Activated B cell treated with CpG ODN at 0.5 μM for 24 hours (primary cell): ENCODE data around the gene NDUFA12. TPM values are rescaled to one million over a fixed set of nuclear protein-coding genes. Genes with fewer than 3 reads are reported as not detected.

ENCODE experiments used
- ATAC-seq: fragments of 200-7000 bp; cut with Tn5 transposase; one replicate; pipeline ENCODE4 v1.10.0; 2021; ENCODE audit warnings: low read depth, mild to moderate bottlenecking, moderate library complexity
- CTCF ChIA-PET: fragments of 350-600 bp; sonication (Branson Sonifier 250); formaldehyde crosslinking; loops from one replicate; lab custom pipeline; 2021; ENCODE audit warnings: antibody characterized with exemption; lab: Charles Lee
- POLR2A ChIA-PET: fragments of 350-600 bp; sonication (Branson Sonifier 250); formaldehyde crosslinking; loops from one replicate; lab custom pipeline; 2021; ENCODE audit warnings: antibody characterized with exemption; lab: Charles Lee
- DNase-seq: peaks from one replicate; pipeline ENCODE4 v3.0.0; 2022
- H3K27ac Mint-ChIP-seq: one replicate; pipeline ENCODE4 v1.8.0; 2020; ENCODE audit warnings: mixed read lengths
- H3K27me3 Mint-ChIP-seq: one replicate; pipeline ENCODE4 v1.8.0; 2021; ENCODE audit warnings: mixed read lengths
- H3K36me3 Mint-ChIP-seq: one replicate; pipeline ENCODE4 v1.8.0; 2021; ENCODE audit warnings: low read depth, mixed read lengths
- H3K4me1 Mint-ChIP-seq: one replicate; pipeline ENCODE4 v1.8.0; 2021; ENCODE audit warnings: mixed read lengths
- H3K4me3 Mint-ChIP-seq: one replicate; pipeline ENCODE4 v1.8.0; 2020; ENCODE audit warnings: mild to moderate bottlenecking, mixed read lengths
- H3K9me3 Mint-ChIP-seq: one replicate; pipeline ENCODE4 v1.8.0; 2020; ENCODE audit warnings: mixed read lengths
- CTCF ChIP-seq: fragments of 200-600 bp; IDR thresholded peaks from one replicate; pipeline ENCODE4 v1.8.0; 2022; ENCODE audit warnings: antibody characterized with exemption, mild to moderate bottlenecking
- intact Hi-C: fragments of 100-400 bp; cut with micrococcal nuclease; formaldehyde crosslinking; loops from one replicate; pipeline ENCODE4 v1.15.1; 2024
- total RNA-seq: library from RNA; stranded (reverse); gene quantifications from 2 replicates; pipeline ENCODE4 v1.2.3, GENCODE V29; 2022

The NDUFA12 gene
- total RNA-seq, 1 donor from 2014 or later, result 81.7 TPM

GRCh38 chr12:94970560-94970959 lies 32.9 kb downstream of the NDUFA12 start:
- Mint-ChIP-seq H3K9me3 (no peaks in the 10 kb centered on the region), H3K27me3 (no peaks in the 10 kb centered on the region), H3K4me1 (peaks cover 44% of the 10 kb centered on the region), H3K36me3 (peaks cover 36% of the 10 kb centered on the region), H3K27ac (no peak overlapping the region), H3K4me3 (no peak overlapping the region)
- intact Hi-C loops, result no loop called here
- DNase-seq, result no peak
- ChIA-PET CTCF (no interaction called here), POLR2A (interaction anchor here (0.6 to 0.7 kb wide), 2 partner anchors 228 to 825 kb away, joined by 3 to 4 read pairs; no protein-coding TSS in a partner anchor)
- TF ChIP-seq CTCF, result no peak
- no peak for ATAC-seq

GRCh38 chr12:94969424-94969823 lies 34.1 kb downstream of the NDUFA12 start:
- H3K27ac Mint-ChIP-seq, result no peak overlapping the region
- ChIA-PET CTCF (no interaction called here), POLR2A (no interaction called here)
- ATAC-seq, result peak; percentile 72
- H3K4me3 Mint-ChIP-seq, result peak overlapping the region; percentile 32
- H3K36me3 Mint-ChIP-seq, result peaks cover 31% of the 10 kb centered on the region
- no peak for DNase-seq
- H3K27me3 Mint-ChIP-seq, result no peaks in the 10 kb centered on the region
- peaks cover 44% of the 10 kb centered on the region for H3K4me1 Mint-ChIP-seq
- intact Hi-C loops, result no loop called here
- no peak for TF ChIP-seq CTCF
- H3K9me3 Mint-ChIP-seq, result no peaks in the 10 kb centered on the region

- Mint-ChIP-seq H3K36me3 (peaks cover 14% of the 10 kb centered on the region), H3K27me3 (no peaks in the 10 kb centered on the region), H3K27ac (no peak overlapping the region), H3K9me3 (no peaks in the 10 kb centered on the region), H3K4me3 (no peak overlapping the region), H3K4me1 (peaks cover 40% of the 10 kb centered on the region)
- intact Hi-C loops, result no loop called here
- TF ChIP-seq CTCF, result no peak
- ChIA-PET POLR2A (no interaction called here), CTCF (no interaction called here)
- DNase-seq (no peak), ATAC-seq (no peak)
Measured at GRCh38 chr12:94965982-94966630, 37.4 kb downstream of the NDUFA12 start.

- Mint-ChIP-seq H3K4me1 (peaks cover 15% of the 10 kb centered on the region), H3K4me3 (no peak overlapping the region), H3K27ac (no peak overlapping the region), H3K9me3 (no peaks in the 10 kb centered on the region), H3K36me3 (no peaks in the 10 kb centered on the region), H3K27me3 (no peaks in the 10 kb centered on the region)
- POLR2A ChIA-PET, result no interaction called here
- CTCF ChIA-PET, result no interaction called here
- DNase-seq (no peak), ATAC-seq (no peak)
- TF ChIP-seq CTCF, result no peak
- intact Hi-C loops, result no loop called here
Measured at GRCh38 chr12:94963649-94964048, 39.8 kb downstream of the NDUFA12 start.

GRCh38 chr12:94962670-94963069 lies 40.8 kb downstream of the NDUFA12 start:
- ChIA-PET CTCF (no interaction called here), POLR2A (no interaction called here)
- no peaks in the 10 kb centered on the region for H3K9me3 Mint-ChIP-seq
- H3K4me3 Mint-ChIP-seq, result no peak overlapping the region
- no peaks in the 10 kb centered on the region for H3K36me3 Mint-ChIP-seq
- H3K27me3 Mint-ChIP-seq, result no peaks in the 10 kb centered on the region
- no peak overlapping the region for H3K27ac Mint-ChIP-seq
- DNase-seq, result no peak
- ATAC-seq, result no peak
- H3K4me1 Mint-ChIP-seq, result peaks cover 11% of the 10 kb centered on the region
- intact Hi-C loops, result no loop called here
- no peak for TF ChIP-seq CTCF
